Fibroblast of peridontal ligament (primary cell): ENCODE results near the gene S100P.
"Not testable (repeated sequence)": the region's sequence is repeated elsewhere in the genome, so short reads cannot be mapped to it uniquely, and the experiment has no call there.

Source experiments
- DNase-seq: peaks from one replicate; pipeline ENCODE4 v3.0.0-alpha.2; 2010; ENCODE audit errors: extremely low read depth

S100P gene

GRCh38 chr4:6673191-6673659 lies 20.5 kb upstream of the S100P start:
- DNase-seq: not testable (repeated sequence)

- peak; percentile 90 for DNase-seq
These were observed 19.8 kb upstream of the S100P start for GRCh38 chr4:6673660-6674499.

GRCh38 chr4:6674500-6675149 lies 19.1 kb upstream of the S100P start:
- DNase-seq: peak; percentile 26

GRCh38 chr4:6676722-6677558 lies 16.7 kb upstream of the S100P start:
- no peak for DNase-seq

- DNase-seq: no peak
These were observed 13.2 kb upstream of the S100P start for GRCh38 chr4:6680372-6681034.

- no peak for DNase-seq
These were observed 12.5 kb upstream of the S100P start for GRCh38 chr4:6681191-6681590.

GRCh38 chr4:6682862-6683590 lies 10.7 kb upstream of the S100P start:
- no peak for DNase-seq

- no peak for DNase-seq
These were observed 9.0 kb upstream of the S100P start for GRCh38 chr4:6684656-6685055.

GRCh38 chr4:6686104-6686787 lies 7.4 kb upstream of the S100P start:
- DNase-seq: no peak

GRCh38 chr4:6687947-6688878 lies 5.5 kb upstream of the S100P start:
- DNase-seq: no peak

- peak; percentile 92 for DNase-seq
These were observed 4.7 kb upstream of the S100P start for GRCh38 chr4:6688879-6689505.

GRCh38 chr4:6689506-6689960 lies 4.1 kb upstream of the S100P start:
- DNase-seq: no peak

GRCh38 chr4:6692379-6692778 lies 1.3 kb upstream of the S100P start:
- no peak for DNase-seq

GRCh38 chr4:6692806-6693205 lies 872 bp upstream of the S100P start:
- DNase-seq: peak; percentile 73

- no peak for DNase-seq
These were observed 661 bp downstream of the S100P start for GRCh38 chr4:6694177-6694901.

GRCh38 chr4:6695660-6696610 lies 2.3 kb downstream of the S100P start:
- no peak for DNase-seq

- DNase-seq: no peak
These were observed 2.9 kb downstream of the S100P start for GRCh38 chr4:6696611-6697010.
